Common myeloid progenitor, CD34-positive (primary cell): ENCODE measurements around the gene KCTD10.
A peak's percentile ranks its signal among the peaks of the same experiment; 100 is the strongest.

ENCODE experiments used
- CTCF ChIA-PET: fragments of 350-600 bp; sonication (Branson Sonifier 250); formaldehyde crosslinking; loops from one replicate; lab custom pipeline; 2021; ENCODE audit warnings: antibody characterized with exemption; lab: Charles Lee
- POLR2A ChIA-PET: fragments of 350-600 bp; sonication (Branson Sonifier 250); formaldehyde crosslinking; loops from one replicate; lab custom pipeline; 2021; ENCODE audit warnings: antibody characterized with exemption; lab: Charles Lee
- DNase-seq, 3 donors: peaks; one replicate each; pipeline versions ENCODE4 v3.0.0 to v3.0.0-alpha.2; 2013
- H3K27ac ChIP-seq, 2 experiments: 1 replicate in 1 of 2; 2 replicates in 1 of 2; pipeline ENCODE4 v1.7.0; 2013; ENCODE audit warnings: inconsistent platforms in 2 of 2, low read length in 2 of 2, mild to moderate bottlenecking in 2 of 2, low read depth in 1 of 2, moderate library complexity in 1 of 2; ENCODE audit not compliant: severe bottlenecking in 2 of 2, insufficient read depth in 1 of 2, poor library complexity in 1 of 2
- H3K27me3 ChIP-seq, 5 experiments: replicated peaks in 2 of 5; 1 replicate in 3 of 5; 2 replicates in 2 of 5; pipeline versions ENCODE4 v1.6.1 to v1.7.0; 2013; ENCODE audit warnings: low read length in 4 of 5, mild to moderate bottlenecking in 2 of 5, moderate library complexity in 2 of 5, inconsistent platforms in 1 of 5; ENCODE audit not compliant: insufficient read depth in 5 of 5, control insufficient read depth in 4 of 5
- H3K36me3 ChIP-seq, 4 experiments: 1 replicate in 2 of 4; 2 replicates in 2 of 4; pipeline versions ENCODE4 v1.6.1 to v1.7.0; 2013; ENCODE audit warnings: low read length in 3 of 4, control low read depth in 1 of 4, mild to moderate bottlenecking in 1 of 4; ENCODE audit not compliant: control insufficient read depth in 4 of 4, insufficient read depth in 4 of 4
- H3K4me1 ChIP-seq, 4 experiments: 1 replicate in 3 of 4; 2 replicates in 1 of 4; pipeline versions ENCODE4 v1.6.1 to v1.7.1; 2013; ENCODE audit warnings: low read length in 3 of 4, mild to moderate bottlenecking in 3 of 4, control low read depth in 1 of 4, inconsistent platforms in 1 of 4, moderate library complexity in 1 of 4; ENCODE audit not compliant: control insufficient read depth in 4 of 4, insufficient read depth in 4 of 4; ENCODE audit errors: control extremely low read depth in 1 of 4
- H3K4me3 ChIP-seq, 7 experiments: 1 replicate in 4 of 7; 2 replicates in 3 of 7; pipeline versions ENCODE4 v1.5.1 to v1.7.0; 2013; ENCODE audit warnings: mild to moderate bottlenecking in 7 of 7, low read length in 6 of 7, moderate library complexity in 6 of 7, inconsistent platforms in 2 of 7, low read depth in 2 of 7, control low read depth in 1 of 7; ENCODE audit not compliant: insufficient read depth in 4 of 7, control insufficient read depth in 1 of 7; ENCODE audit errors: extremely low read depth in 1 of 7
- H3K9me3 ChIP-seq, 5 experiments: 1 replicate in 4 of 5; 2 replicates in 1 of 5; pipeline versions ENCODE4 v1.6.1 to v1.7.1; 2013; ENCODE audit warnings: low read length in 4 of 5, mild to moderate bottlenecking in 2 of 5, inconsistent platforms in 1 of 5, low read depth in 1 of 5, moderate library complexity in 1 of 5; ENCODE audit not compliant: control insufficient read depth in 4 of 5, insufficient read depth in 2 of 5; ENCODE audit errors: control extremely low read depth in 1 of 5
- WGBS: methylation state at CpG from one replicate; pipeline ENCODE4 v1.1.5; 2013; ENCODE audit not compliant: insufficient coverage; 5-methylcytosine and 5-hydroxymethylcytosine counted together

KCTD10 gene

DNA sequence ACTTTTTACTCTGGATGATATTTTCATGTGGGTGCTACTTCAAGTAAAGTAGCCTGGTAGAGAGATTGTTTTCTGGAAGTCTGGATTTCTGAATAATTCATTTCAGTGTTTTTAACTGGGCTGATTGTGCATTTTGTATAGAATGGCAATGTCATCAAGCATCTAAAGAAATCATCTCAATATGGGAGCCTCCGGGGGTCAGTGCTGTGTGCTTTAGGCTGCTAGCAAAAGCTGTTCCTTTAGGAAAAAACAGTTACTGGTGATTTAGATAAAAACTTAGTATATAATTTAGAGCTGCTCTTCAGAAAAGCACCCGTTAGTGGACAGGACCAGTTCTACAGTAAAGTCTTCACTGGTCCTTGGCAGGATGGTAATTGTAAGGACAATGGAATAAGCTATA lies 5.4 kb upstream of the KCTD10 start:
- H3K4me3 ChIP-seq = no peak overlapping the region
- ChIA-PET CTCF (interaction anchor here (1.3 kb wide), 1 partner anchor 293 kb away, joined by 3 read pairs; no protein-coding TSS in a partner anchor), POLR2A (no interaction called here)
- peaks cover 3 to 14% (median 11%) of the 10 kb centered on the region in 4 experiments for H3K4me1 ChIP-seq
- no peak overlapping the region for H3K27ac ChIP-seq
- DNase-seq = no peak
- H3K27me3 ChIP-seq = no peaks in the 10 kb centered on the region
- peaks cover 18 to 42% (median 33%) of the 10 kb centered on the region in 4 experiments for H3K36me3 ChIP-seq
- WGBS = 100% methylated on average over 1 of the region's 2 CpGs
- no peaks in the 10 kb centered on the region for H3K9me3 ChIP-seq

DNA sequence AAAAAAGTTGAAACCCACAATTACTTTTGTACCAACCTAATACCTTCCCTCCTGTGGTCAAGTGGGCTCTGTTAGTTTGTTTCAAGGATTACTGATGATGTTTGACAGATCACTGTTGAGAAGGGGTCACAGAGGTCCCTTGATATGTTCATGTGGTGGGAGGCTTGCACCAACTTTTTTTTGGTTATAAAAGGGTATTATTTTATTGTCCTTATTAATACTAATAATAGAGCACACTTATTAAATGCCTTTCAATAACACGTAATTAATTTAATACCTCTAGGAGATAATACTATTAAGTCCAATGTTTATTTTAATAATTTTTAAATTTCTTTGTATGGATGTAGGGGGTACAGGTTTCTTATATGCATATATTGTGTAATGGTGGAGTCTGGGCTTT lies 4.8 kb upstream of the KCTD10 start:
- H3K4me3 ChIP-seq = no peak overlapping the region
- H3K27me3 ChIP-seq = no peaks in the 10 kb centered on the region
- POLR2A ChIA-PET = no interaction called here
- peaks cover 15 to 36% (median 27%) of the 10 kb centered on the region in 4 experiments for H3K36me3 ChIP-seq
- no peak for DNase-seq
- no CpG with 5 or more reads among the region's 1 CpG for WGBS
- CTCF ChIA-PET = interaction anchor here (1.0 kb wide), 1 partner anchor 12 kb away, joined by 3 read pairs; no protein-coding TSS in a partner anchor
- peaks cover 3 to 14% (median 11%) of the 10 kb centered on the region in 4 experiments for H3K4me1 ChIP-seq
- H3K27ac ChIP-seq = no peak overlapping the region
- H3K9me3 ChIP-seq = no peaks in the 10 kb centered on the region

DNA sequence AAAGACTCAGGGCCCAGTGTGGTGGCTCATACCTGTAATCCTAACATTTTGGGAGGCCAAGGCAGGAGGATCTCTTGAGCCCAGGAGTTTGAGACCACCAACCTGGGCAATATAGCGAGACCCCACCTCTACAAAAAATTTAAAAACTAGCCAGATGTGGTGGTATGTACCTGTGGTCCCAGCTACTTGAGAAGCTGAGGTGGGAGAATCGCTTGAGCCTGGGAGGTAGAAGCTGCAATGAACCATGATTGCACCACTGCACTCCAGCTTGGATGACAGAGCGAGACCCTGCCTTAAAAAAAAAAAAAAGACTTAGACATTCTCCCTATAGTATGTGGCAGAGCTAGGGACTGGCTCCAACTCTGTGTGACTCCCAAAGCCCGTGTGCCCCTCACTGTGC lies 3.3 kb upstream of the KCTD10 start:
- no peaks in the 10 kb centered on the region for H3K27me3 ChIP-seq
- POLR2A ChIA-PET = no interaction called here
- WGBS = 93% methylated on average over 3 of the region's 4 CpGs
- no peaks in the 10 kb centered on the region for H3K9me3 ChIP-seq
- no peak overlapping the region for H3K27ac ChIP-seq
- peaks cover 9 to 21% (median 13%) of the 10 kb centered on the region in 4 experiments for H3K36me3 ChIP-seq
- H3K4me3 ChIP-seq = no peak overlapping the region
- DNase-seq = no peak
- CTCF ChIA-PET = no interaction called here
- H3K4me1 ChIP-seq = peaks cover 9 to 24% (median 21%) of the 10 kb centered on the region in 4 experiments

DNA sequence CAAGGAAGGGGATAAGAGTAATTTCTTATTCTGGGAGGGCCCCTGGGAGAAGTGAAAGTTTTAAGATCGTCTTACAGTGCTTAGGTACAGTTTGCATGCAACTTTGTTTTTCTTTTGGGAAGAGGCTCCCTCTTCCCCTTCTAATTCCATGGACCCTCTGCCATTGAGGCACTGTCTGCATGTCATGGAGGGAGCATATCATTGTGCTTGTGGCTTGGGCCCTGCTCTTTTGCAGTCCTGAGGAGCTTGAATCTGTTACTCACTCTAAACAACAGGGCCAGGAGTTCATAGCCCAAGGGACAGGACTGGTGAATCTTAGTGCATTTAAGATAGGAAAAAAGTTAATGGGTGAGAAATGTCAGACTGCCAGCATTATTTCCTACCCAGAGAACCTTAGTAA lies 2.7 kb upstream of the KCTD10 start:
- H3K36me3 ChIP-seq = peaks cover 6 to 15% (median 9%) of the 10 kb centered on the region in 4 experiments
- DNase-seq = no peak
- H3K27me3 ChIP-seq = no peaks in the 10 kb centered on the region
- CTCF ChIA-PET = no interaction called here
- H3K4me1 ChIP-seq = peaks cover 9 to 24% (median 21%) of the 10 kb centered on the region in 4 experiments
- H3K27ac ChIP-seq = no peak overlapping the region
- no peaks in the 10 kb centered on the region for H3K9me3 ChIP-seq
- POLR2A ChIA-PET = no interaction called here
- no peak overlapping the region for H3K4me3 ChIP-seq
- WGBS = 100% methylated on average over 1 of the region's 1 CpG

DNA sequence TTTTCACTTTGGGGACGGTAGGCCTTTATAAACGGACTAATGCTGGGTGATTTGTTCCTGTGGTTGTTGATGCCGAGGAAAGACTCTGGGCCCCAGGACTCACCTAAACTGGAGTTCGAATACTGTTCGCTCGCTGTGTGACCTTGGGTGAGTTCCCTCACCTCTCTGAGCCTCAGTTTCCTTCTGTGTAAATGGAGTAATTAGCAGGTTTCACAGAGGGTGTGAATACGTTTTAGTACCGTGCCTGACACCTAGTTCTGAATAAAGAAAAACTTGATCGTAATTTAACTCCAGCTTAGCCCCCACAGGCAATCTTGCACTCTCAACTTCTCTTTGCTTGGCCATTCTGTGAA lies 839 bp upstream of the KCTD10 start:
- Histone ChIP-seq H3K36me3 (peaks cover 0 to 2% (median 0%) of the 10 kb centered on the region in 4 experiments), H3K4me3 (peak overlapping the region; percentile 92 to 99 (median 95)), H3K9me3 (no peaks in the 10 kb centered on the region), H3K27me3 (no peaks in the 10 kb centered on the region), H3K27ac (peak overlapping the region; percentile 98 to 99), H3K4me1 (peaks cover 9 to 24% (median 21%) of the 10 kb centered on the region in 4 experiments)
- CTCF ChIA-PET = interaction anchor here (1.2 to 1.4 kb wide), 2 partner anchors 8 to 48 kb away, joined by 3 read pairs; no protein-coding TSS in a partner anchor
- POLR2A ChIA-PET = interaction anchor here (2.5 kb wide), 1 partner anchor 11 kb away, joined by 8 read pairs; no protein-coding TSS in a partner anchor
- no peak for DNase-seq
- WGBS = 5% methylated on average over 4 of the region's 9 CpGs

DNA sequence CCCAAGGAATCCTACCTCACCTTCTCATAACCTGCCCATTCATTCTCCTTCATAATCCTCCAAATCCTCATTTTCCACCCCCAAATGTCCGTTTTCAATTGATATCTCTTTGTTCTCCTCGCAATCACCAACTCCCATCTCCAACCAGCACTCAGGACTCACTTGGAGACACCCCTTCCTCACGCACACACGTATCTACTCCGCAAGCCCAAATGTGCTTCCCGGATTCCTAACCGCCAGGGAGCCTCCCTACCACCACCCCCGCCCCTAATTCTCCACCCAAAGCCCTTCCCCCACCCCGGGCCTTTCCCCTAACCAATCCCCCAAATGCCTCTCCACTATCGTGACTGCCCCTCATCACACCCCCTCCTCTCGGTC lies 304 bp downstream of the KCTD10 start:
- Histone ChIP-seq H3K27me3 (no peaks in the 10 kb centered on the region), H3K9me3 (no peaks in the 10 kb centered on the region), H3K4me1 (peaks cover 9 to 24% (median 21%) of the 10 kb centered on the region in 4 experiments), H3K4me3 (peak overlapping the region; percentile 92 to 99 (median 95)), H3K36me3 (peaks cover 0 to 5% (median 0%) of the 10 kb centered on the region in 4 experiments), H3K27ac (peak overlapping the region; percentile 98 to 99)
- DNase-seq = no peak
- CTCF ChIA-PET = interaction anchor here (0.9 to 1.8 kb wide), 3 partner anchors 9 to 46 kb away, joined by 3 to 8 read pairs (median 3); no protein-coding TSS in a partner anchor
- POLR2A ChIA-PET = interaction anchor here (0.6 to 2.5 kb wide), 3 partner anchors 10 to 121 kb away, joined by 3 to 8 read pairs (median 3); no protein-coding TSS in a partner anchor
- 0% methylated on average over 8 of the region's 11 CpGs for WGBS
